AG09319 (cell line): Measurements from ENCODE around the gene MGLL.

ENCODE experiments used
- DNase-seq: peaks from one replicate; pipeline ENCODE4 v3.0.0-alpha.2; 2010; ENCODE audit warnings: low read depth; ENCODE audit errors: extremely low read depth
- TF ChIP-seq, protein P1 (sequence below): IDR thresholded peaks from 2 replicates; pipeline ENCODE4 v1.5.1; 2011; ENCODE audit warnings: low read depth, mild to moderate bottlenecking, inconsistent platforms, low read length, moderate library complexity

Gene MGLL

GRCh38 chr3:127835993-127836882, 13.9 kb upstream of the MGLL start:
- DNase-seq: no peak
- TF ChIP-seq, protein P1, sequence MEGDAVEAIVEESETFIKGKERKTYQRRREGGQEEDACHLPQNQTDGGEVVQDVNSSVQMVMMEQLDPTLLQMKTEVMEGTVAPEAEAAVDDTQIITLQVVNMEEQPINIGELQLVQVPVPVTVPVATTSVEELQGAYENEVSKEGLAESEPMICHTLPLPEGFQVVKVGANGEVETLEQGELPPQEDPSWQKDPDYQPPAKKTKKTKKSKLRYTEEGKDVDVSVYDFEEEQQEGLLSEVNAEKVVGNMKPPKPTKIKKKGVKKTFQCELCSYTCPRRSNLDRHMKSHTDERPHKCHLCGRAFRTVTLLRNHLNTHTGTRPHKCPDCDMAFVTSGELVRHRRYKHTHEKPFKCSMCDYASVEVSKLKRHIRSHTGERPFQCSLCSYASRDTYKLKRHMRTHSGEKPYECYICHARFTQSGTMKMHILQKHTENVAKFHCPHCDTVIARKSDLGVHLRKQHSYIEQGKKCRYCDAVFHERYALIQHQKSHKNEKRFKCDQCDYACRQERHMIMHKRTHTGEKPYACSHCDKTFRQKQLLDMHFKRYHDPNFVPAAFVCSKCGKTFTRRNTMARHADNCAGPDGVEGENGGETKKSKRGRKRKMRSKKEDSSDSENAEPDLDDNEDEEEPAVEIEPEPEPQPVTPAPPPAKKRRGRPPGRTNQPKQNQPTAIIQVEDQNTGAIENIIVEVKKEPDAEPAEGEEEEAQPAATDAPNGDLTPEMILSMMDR: no peak

GRCh38 chr3:127834771-127835170, 12.5 kb upstream of the MGLL start:
- TF ChIP-seq, protein P1: no peak
- no peak for DNase-seq

- TF ChIP-seq, protein P1: no peak
- no peak for DNase-seq
Measured at GRCh38 chr3:127833281-127834032, 11.1 kb upstream of the MGLL start.

DNA sequence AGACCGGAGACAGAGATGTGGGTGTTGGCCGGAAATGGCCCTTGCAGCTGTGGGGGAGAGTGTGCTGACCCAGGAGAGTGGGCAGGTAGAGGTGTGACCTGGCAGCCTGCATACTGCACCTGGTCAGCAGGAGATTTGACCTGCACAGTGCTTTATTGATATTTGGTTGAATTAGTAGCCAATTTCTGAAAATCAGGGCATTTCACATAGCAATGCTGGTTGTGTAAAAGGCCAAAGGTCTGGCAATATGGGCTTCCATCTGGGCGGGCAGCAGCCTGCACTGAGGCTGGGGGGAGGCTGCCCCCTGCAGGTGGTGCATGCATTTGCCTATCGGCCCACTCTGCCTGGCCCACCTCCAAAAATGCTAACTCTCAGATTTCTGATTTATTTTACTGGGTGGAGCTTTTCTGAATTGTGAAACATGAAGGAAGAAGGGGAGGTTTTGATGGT, 9.4 kb upstream of the MGLL start:
- no peak for DNase-seq
- TF ChIP-seq, protein P1: peak; percentile 62

DNA sequence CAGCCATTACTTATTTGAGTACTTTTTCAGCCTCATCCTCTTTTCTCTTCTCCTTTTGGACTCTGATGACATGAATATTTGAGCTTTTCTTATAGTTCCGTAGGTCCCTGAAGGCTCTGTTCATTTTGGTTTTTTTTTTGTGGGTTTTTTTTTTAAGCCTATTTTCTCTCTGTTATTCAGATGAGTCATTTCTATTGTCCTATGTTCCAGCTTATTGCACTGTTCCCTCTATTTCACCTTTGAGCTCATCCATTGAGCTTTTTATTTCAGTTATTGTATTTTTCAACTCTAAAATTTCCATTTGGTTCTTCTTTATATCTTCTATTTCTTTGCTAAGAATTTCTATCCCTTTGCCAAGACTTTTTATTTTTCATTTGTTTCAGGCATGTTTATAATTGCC, 7.2 kb upstream of the MGLL start:
- TF ChIP-seq, protein P1: no peak
- DNase-seq: no peak

DNA sequence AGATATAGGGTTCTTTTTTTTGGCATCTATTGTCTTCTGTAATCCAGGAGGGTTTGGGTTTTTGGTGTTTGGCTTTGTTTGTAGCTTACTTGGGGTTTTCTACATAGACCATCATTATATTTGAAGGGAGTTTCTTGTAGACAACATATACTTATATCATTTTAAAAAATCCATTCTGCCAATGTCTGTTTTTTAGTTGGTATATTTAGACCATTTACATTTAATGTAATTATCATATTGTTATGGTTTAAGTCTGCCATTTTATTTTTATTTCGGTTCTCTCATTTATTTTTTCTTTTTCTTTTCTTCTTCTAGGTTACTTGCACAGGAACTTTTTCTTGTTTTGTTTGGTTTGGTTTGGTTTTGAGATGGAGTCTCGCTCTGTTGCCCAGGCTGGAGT, 5.5 kb upstream of the MGLL start:
- DNase-seq: no peak
- TF ChIP-seq, protein P1: no peak

DNA sequence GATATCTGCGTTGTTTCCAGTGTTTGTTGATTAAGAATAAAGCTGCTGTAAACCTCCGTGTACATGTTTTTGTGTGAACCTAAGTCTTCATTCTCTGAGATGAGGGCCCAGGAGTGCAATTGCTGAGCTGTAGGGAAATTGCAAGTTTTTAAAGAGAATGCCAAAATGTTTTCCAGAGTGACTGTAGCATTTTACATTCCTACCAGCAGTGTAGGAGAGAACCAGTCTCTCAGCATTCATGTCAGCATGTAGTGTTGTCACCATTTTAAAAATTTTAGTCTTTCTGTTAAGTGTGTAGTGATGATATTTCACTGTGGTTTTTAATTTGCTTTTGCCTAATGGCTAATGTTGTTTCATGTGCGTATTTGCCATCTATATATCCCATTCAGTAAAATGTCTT, 3.4 kb upstream of the MGLL start:
- TF ChIP-seq, protein P1: peak; percentile 12
- DNase-seq: no peak
